ENCODE measurements around the gene NPLOC4.
A peak's percentile ranks its signal among the peaks of the same experiment; 100 is the strongest.
"Not testable (repeated sequence)": the region's sequence is repeated elsewhere in the genome, so short reads cannot be mapped to it uniquely, and the experiment has no call there.

The NPLOC4 gene

DNA sequence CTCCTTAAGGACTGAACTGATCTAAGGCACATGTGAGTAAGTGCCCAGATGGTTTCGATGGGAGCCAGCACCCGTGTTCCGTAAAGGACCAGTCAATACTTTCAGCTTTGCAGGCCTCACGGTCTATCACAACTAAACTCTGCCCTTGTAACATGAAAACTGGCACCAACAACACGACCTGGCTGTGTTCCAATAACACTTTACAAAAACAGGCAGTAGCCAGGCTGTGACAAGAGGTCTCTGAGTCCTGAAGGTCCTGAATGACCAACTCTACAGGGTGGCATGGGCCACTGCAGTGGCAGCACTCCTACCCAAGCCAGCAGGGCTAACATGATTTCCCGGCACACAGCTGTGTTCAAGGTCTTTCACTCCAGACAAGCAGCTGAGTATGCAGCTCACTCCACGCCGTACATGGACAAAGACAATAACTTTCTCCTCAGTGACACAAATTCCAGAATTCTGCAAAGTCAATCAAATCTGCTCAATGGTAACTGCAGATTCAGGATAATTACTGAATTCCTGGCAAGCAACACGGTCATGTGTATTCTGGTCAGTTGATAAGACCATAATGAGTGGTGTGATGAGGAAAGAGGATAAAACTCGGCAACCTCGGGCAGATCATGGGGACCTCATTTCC is 15.3 kb downstream of the NPLOC4 start:
- DNase-seq: no peak

GRCh38 chr17:81618307-81618706 is 18.6 kb downstream of the NPLOC4 start:
- not testable (repeated sequence) for DNase-seq

GRCh38 chr17:81616877-81617276 is 20.0 kb downstream of the NPLOC4 start:
- DNase-seq: no peak

- no peak for DNase-seq
These were observed 21.4 kb downstream of the NPLOC4 start for GRCh38 chr17:81615401-81615930.

GRCh38 chr17:81612172-81612970 is 24.5 kb downstream of the NPLOC4 start:
- DNase-seq: no peak

GRCh38 chr17:81609541-81610311 is 27.2 kb downstream of the NPLOC4 start:
- DNase-seq: no peak

DNA sequence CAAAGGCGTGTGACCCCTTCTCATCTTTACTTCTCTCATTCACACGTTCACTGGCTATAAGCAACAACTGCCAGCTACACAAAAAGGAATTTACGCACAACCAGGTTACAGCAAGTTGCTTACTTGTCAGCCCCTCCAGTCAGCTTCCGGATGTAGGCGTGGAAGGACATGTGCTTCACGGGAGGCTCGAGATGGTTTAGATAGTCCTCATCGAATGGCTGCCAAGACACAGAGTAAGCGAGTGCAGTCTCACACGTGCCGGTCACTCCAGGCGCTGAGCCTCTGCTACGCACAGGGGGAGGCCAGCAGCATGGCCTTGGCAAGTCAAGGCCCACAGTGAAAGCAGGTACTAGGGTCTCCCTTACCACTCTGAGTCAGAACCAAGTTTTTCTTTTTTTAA is 28.3 kb downstream of the NPLOC4 start:
- no peak for DNase-seq

DNA sequence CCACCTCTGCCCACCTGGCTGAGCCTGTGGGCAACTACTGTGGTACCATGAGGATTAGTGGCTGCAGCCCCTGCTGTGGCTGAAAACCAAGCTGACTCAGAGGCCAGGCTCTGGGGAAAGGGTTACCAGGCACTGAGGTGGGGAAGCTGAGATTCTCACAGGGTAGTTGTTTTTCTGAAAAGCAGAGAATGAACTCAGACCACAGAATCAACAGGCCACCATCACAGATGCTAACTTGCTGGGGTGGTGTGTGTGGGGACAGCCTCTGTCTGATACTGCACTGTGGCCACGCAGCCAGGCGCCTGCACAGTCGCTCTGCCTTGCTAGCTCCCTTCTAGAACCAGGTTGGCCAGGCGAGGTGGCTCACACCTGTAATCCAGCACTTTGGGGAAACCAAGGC is 28.8 kb downstream of the NPLOC4 start:
- no peak for DNase-seq

- no peak for DNase-seq
These were observed 29.5 kb downstream of the NPLOC4 start for GRCh38 chr17:81607431-81607830.

- DNase-seq: no peak
These were observed 32.9 kb downstream of the NPLOC4 start for GRCh38 chr17:81603846-81604610.

DNA sequence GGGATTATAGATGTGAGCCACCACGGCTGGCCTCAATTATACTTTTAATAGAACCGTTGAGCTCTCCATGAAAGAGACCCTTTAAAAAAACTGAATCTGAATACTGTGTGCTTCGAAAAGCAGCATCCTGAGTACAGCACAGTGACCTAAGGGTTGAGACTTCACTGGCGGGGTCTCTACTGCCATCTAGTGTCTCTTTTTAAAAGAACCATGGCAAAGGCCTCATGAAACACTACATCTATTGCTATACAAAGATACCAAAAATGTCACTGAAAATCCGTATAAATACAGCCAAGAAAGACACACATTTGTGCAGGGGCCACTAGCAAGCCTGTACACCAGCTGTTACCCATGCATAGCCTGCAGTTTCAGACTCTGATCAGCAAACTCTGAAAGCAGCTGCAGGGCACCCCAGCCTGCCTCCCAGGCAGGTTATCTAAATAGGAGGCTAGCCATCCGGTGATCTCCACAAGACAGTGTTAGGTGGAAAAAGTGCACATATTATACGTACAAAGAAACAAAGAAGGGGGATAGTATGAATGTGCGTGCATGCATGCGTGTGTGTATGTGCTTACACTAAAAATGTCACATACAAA is 35.3 kb downstream of the NPLOC4 start:
- peak; percentile 37 for DNase-seq

- no peak for DNase-seq
These were observed 37.0 kb downstream of the NPLOC4 start for GRCh38 chr17:81599719-81600486.

- no peak for DNase-seq
These were observed 43.6 kb downstream of the NPLOC4 start for GRCh38 chr17:81593105-81593871.

GRCh38 chr17:81591971-81592370 is 44.9 kb downstream of the NPLOC4 start:
- no peak for DNase-seq

- DNase-seq: no peak
These were observed 46.8 kb downstream of the NPLOC4 start for GRCh38 chr17:81590121-81590520.

GRCh38 chr17:81589612-81590011 is 47.3 kb downstream of the NPLOC4 start:
- no peak for DNase-seq

- no peak for DNase-seq
These were observed 50.8 kb downstream of the NPLOC4 start for GRCh38 chr17:81586096-81586495.

GRCh38 chr17:81584771-81585170 is 52.1 kb downstream of the NPLOC4 start:
- not testable (repeated sequence) for DNase-seq

DNA sequence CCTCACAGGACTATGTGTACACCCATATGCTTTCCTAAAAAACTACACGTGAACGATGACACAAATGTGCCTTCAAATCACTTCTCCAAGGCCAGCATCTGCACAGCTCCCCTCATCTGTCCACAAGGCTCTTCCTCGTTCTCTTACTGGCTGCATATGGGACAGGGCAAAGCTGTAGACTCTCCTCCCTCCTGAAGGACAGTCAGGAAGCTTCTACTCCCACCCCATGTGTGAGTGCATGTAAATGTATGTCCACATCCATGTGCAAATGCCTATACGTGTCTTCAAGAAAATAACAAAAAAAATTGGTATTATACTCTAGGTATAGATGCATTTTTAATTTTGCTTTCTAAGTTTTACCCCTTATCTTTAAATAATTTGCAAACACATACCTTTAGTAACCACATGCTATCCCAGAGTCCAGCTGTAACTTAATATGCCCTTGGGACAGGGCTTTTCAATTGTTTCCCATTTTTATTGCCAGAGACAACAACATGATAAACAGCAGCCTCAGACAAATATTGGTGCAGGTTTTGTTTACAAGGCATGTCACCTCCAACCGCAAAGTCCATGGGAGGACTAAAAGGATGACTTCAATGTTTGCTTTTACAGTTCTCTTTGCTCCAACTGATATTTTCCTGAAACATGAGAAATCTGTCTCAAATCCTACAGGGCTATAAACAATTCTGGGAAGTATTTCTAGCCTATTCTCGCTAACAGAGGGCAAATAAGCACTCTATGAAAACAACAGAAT is 53.1 kb downstream of the NPLOC4 start:
- DNase-seq: no peak

GRCh38 chr17:81582749-81583148 is 54.2 kb downstream of the NPLOC4 start:
- no peak for DNase-seq

Data from CD4-positive, alpha-beta T cell treated with Interferon gamma for 1 hour (primary cell).